ENCODE data around the gene ANO4.

Gene ANO4

DNA sequence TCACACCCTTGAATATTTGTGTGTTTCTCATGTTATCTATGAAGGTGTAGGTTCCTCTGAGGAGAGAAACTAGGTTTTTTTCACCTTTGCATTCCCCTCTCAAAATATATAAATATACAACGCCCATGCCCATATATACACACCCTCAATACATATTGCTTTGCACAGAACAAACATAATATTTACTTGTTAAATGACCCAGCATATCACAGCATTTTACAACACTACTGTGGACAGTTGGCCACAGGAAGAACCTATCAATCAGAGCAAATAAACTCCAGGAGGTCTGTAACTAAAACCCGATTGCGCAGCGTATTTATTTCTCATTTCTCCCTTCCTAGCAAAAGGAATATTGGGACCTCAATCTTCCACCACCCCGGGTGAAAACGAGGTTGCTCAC is 219.4 kb downstream of the ANO4 start:
- Histone ChIP-seq H3K14ac (ENCODE audit: low read length) (no peak overlapping the region), H3K27me3 (ENCODE audit: control insufficient read depth in 3 of 3, insufficient read depth in 3 of 3, low read depth in 1 of 3, low read length in 3 of 3) (no peaks in the 10 kb centered on the region), H4K8ac (ENCODE audit: low read depth, low read length) (no peak overlapping the region), H4K91ac (ENCODE audit: low read depth, low read length, poor library complexity) (no peak overlapping the region), H2BK12ac (ENCODE audit: low read length) (no peak overlapping the region), H3K4me2 (ENCODE audit: insufficient read depth, low read length, poor library complexity, severe bottlenecking) (no peak overlapping the region), H3K36me3 (replicated peaks in 1 of 2; ENCODE audit: control insufficient read depth in 2 of 2, insufficient read depth in 2 of 2, low read length in 2 of 2) (no peaks in the 10 kb centered on the region), H2AFZ (ENCODE audit: low read length) (no peak overlapping the region), H3K4me1 (ENCODE audit: control insufficient read depth in 2 of 2, insufficient read depth in 1 of 2, low read depth in 1 of 2, low read length in 2 of 2) (no peaks in the 10 kb centered on the region), H3K27ac (replicated peaks; ENCODE audit: low read length) (no peak overlapping the region), H3K18ac (ENCODE audit: low read length) (no peak overlapping the region), H3K79me1 (ENCODE audit: low read depth, low read length) (no peaks in the 10 kb centered on the region), H2BK15ac (ENCODE audit: low read length) (no peak overlapping the region), H2BK5ac (ENCODE audit: low read length) (no peak overlapping the region), H3K4me3 (ENCODE audit: low read length in 2 of 2) (no peak overlapping the region), H3K9ac (ENCODE audit: low read depth, low read length, poor library complexity) (no peak overlapping the region), H3K4ac (ENCODE audit: low read length) (no peak overlapping the region), H3K9me3 (replicated peaks in 1 of 2; ENCODE audit: control insufficient read depth in 2 of 2, insufficient read depth in 1 of 2, low read depth in 1 of 2, low read length in 2 of 2) (no peaks in the 10 kb centered on the region), H2AK5ac (ENCODE audit: low read depth, low read length) (no peak overlapping the region), H2BK120ac (ENCODE audit: low read depth, low read length) (no peak overlapping the region), H3K23ac (ENCODE audit: low read depth, low read length, poor library complexity) (no peak overlapping the region)
- WGBS, 2 donors (ENCODE audit: extremely low coverage in 2 of 2, insufficient read length in 2 of 2, insufficient replicate concordance in 1 of 2), result no CpG with 5 or more reads among the region's 6 CpGs
- no peak for DNase-seq (ENCODE audit: low spot score)

DNA sequence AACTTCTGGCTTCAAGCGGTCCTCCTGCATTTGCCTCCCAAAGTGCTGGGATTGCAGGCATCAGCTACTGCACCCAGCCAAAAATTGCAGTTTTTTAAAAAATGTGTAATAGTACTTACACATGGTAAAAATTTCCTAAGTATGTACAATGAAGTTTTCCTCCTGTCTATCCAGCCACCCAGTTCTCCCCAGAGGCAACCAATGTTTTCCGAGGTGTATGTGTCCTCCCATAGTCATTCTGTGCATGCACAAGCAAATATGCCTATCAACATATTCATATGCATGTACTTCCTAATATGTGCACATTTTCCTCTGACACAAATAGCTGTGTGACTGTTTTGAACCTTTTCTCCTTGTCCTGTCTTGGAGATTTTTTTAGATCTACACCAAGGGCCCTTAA is 220.5 kb downstream of the ANO4 start:
- Histone ChIP-seq H3K36me3 (replicated peaks in 1 of 2; ENCODE audit: control insufficient read depth in 2 of 2, insufficient read depth in 2 of 2, low read length in 2 of 2) (no peaks in the 10 kb centered on the region), H2BK12ac (ENCODE audit: low read length) (no peak overlapping the region), H3K9me3 (replicated peaks in 1 of 2; ENCODE audit: control insufficient read depth in 2 of 2, insufficient read depth in 1 of 2, low read depth in 1 of 2, low read length in 2 of 2) (no peaks in the 10 kb centered on the region), H2AK5ac (ENCODE audit: low read depth, low read length) (no peak overlapping the region), H3K18ac (ENCODE audit: low read length) (no peak overlapping the region), H4K91ac (ENCODE audit: low read depth, low read length, poor library complexity) (no peak overlapping the region), H3K4ac (ENCODE audit: low read length) (no peak overlapping the region), H3K4me3 (ENCODE audit: low read length in 2 of 2) (no peak overlapping the region), H3K4me1 (ENCODE audit: control insufficient read depth in 2 of 2, insufficient read depth in 1 of 2, low read depth in 1 of 2, low read length in 2 of 2) (no peaks in the 10 kb centered on the region), H2BK5ac (ENCODE audit: low read length) (no peak overlapping the region), H3K14ac (ENCODE audit: low read length) (no peak overlapping the region), H3K79me1 (ENCODE audit: low read depth, low read length) (no peaks in the 10 kb centered on the region), H4K8ac (ENCODE audit: low read depth, low read length) (no peak overlapping the region), H3K27ac (replicated peaks; ENCODE audit: low read length) (no peak overlapping the region), H2BK120ac (ENCODE audit: low read depth, low read length) (no peak overlapping the region), H3K27me3 (ENCODE audit: control insufficient read depth in 3 of 3, insufficient read depth in 3 of 3, low read depth in 1 of 3, low read length in 3 of 3) (no peaks in the 10 kb centered on the region), H2BK15ac (ENCODE audit: low read length) (no peak overlapping the region), H2AFZ (ENCODE audit: low read length) (no peak overlapping the region), H3K9ac (ENCODE audit: low read depth, low read length, poor library complexity) (no peak overlapping the region), H3K4me2 (ENCODE audit: insufficient read depth, low read length, poor library complexity, severe bottlenecking) (no peak overlapping the region), H3K23ac (ENCODE audit: low read depth, low read length, poor library complexity) (no peak overlapping the region)
- no peak for DNase-seq (ENCODE audit: low spot score)
- WGBS, 2 donors (ENCODE audit: extremely low coverage in 2 of 2, insufficient read length in 2 of 2, insufficient replicate concordance in 1 of 2), result no CpG with 5 or more reads among the region's 2 CpGs

DNA sequence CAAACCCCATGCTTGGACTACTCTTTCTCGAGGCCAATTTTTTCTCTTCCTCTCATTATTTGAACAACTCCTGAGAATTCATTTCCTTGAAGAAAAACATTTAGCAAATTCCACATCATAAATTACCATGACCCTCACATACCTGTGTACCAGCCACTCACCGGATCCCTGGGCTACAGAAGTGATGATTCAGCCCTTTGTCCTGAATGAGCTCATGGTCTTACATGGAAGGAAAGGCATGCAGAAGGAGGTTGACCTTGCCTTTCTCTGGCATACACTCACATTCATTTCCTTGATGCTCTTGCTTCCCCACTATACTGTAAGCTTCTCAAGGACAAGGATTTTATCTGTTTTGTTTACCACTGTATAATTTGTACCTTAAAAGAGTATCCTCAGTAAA is 224.0 kb downstream of the ANO4 start:
- no peak overlapping the region for H2BK5ac ChIP-seq (ENCODE audit: low read length)
- H2AFZ ChIP-seq (ENCODE audit: low read length), result no peak overlapping the region
- H3K9me3 ChIP-seq (replicated peaks in 1 of 2; ENCODE audit: control insufficient read depth in 2 of 2, insufficient read depth in 1 of 2, low read depth in 1 of 2, low read length in 2 of 2), result no peaks in the 10 kb centered on the region
- H2BK12ac ChIP-seq (ENCODE audit: low read length), result no peak overlapping the region
- no peak overlapping the region for H3K4ac ChIP-seq (ENCODE audit: low read length)
- no peak overlapping the region for H3K9ac ChIP-seq (ENCODE audit: low read depth, low read length, poor library complexity)
- no peak overlapping the region for H2BK15ac ChIP-seq (ENCODE audit: low read length)
- no peak overlapping the region for H3K23ac ChIP-seq (ENCODE audit: low read depth, low read length, poor library complexity)
- no peak overlapping the region for H4K91ac ChIP-seq (ENCODE audit: low read depth, low read length, poor library complexity)
- no peak overlapping the region for H3K18ac ChIP-seq (ENCODE audit: low read length)
- H4K8ac ChIP-seq (ENCODE audit: low read depth, low read length), result no peak overlapping the region
- no peaks in the 10 kb centered on the region for H3K27me3 ChIP-seq (ENCODE audit: control insufficient read depth in 3 of 3, insufficient read depth in 3 of 3, low read depth in 1 of 3, low read length in 3 of 3)
- no peak overlapping the region for H2BK120ac ChIP-seq (ENCODE audit: low read depth, low read length)
- H3K14ac ChIP-seq (ENCODE audit: low read length), result no peak overlapping the region
- H3K36me3 ChIP-seq (replicated peaks in 1 of 2; ENCODE audit: control insufficient read depth in 2 of 2, insufficient read depth in 2 of 2, low read length in 2 of 2), result no peaks in the 10 kb centered on the region
- no peaks in the 10 kb centered on the region for H3K4me1 ChIP-seq (ENCODE audit: control insufficient read depth in 2 of 2, insufficient read depth in 1 of 2, low read depth in 1 of 2, low read length in 2 of 2)
- WGBS, 2 donors (ENCODE audit: extremely low coverage in 2 of 2, insufficient read length in 2 of 2, insufficient replicate concordance in 1 of 2), result no CpG with 5 or more reads among the region's 2 CpGs
- no peak overlapping the region for H3K4me3 ChIP-seq (ENCODE audit: low read length in 2 of 2)
- no peaks in the 10 kb centered on the region for H3K79me1 ChIP-seq (ENCODE audit: low read depth, low read length)
- no peak overlapping the region for H2AK5ac ChIP-seq (ENCODE audit: low read depth, low read length)
- no peak overlapping the region for H3K4me2 ChIP-seq (ENCODE audit: insufficient read depth, low read length, poor library complexity, severe bottlenecking)
- no peak for DNase-seq (ENCODE audit: low spot score)
- no peak overlapping the region for H3K27ac ChIP-seq (replicated peaks; ENCODE audit: low read length)

GRCh38 chr12:101019201-101019600 is 224.6 kb downstream of the ANO4 start:
- Histone ChIP-seq H3K4me1 (ENCODE audit: control insufficient read depth in 2 of 2, insufficient read depth in 1 of 2, low read depth in 1 of 2, low read length in 2 of 2) (no peaks in the 10 kb centered on the region), H2BK12ac (ENCODE audit: low read length) (no peak overlapping the region), H3K27ac (replicated peaks; ENCODE audit: low read length) (no peak overlapping the region), H4K8ac (ENCODE audit: low read depth, low read length) (no peak overlapping the region), H3K9ac (ENCODE audit: low read depth, low read length, poor library complexity) (no peak overlapping the region), H2BK120ac (ENCODE audit: low read depth, low read length) (no peak overlapping the region), H2BK15ac (ENCODE audit: low read length) (no peak overlapping the region), H2AK5ac (ENCODE audit: low read depth, low read length) (no peak overlapping the region), H2BK5ac (ENCODE audit: low read length) (no peak overlapping the region), H3K4me3 (ENCODE audit: low read length in 2 of 2) (no peak overlapping the region), H3K27me3 (ENCODE audit: control insufficient read depth in 3 of 3, insufficient read depth in 3 of 3, low read depth in 1 of 3, low read length in 3 of 3) (no peaks in the 10 kb centered on the region), H4K91ac (ENCODE audit: low read depth, low read length, poor library complexity) (no peak overlapping the region), H3K23ac (ENCODE audit: low read depth, low read length, poor library complexity) (no peak overlapping the region), H3K9me3 (replicated peaks in 1 of 2; ENCODE audit: control insufficient read depth in 2 of 2, insufficient read depth in 1 of 2, low read depth in 1 of 2, low read length in 2 of 2) (no peaks in the 10 kb centered on the region), H3K14ac (ENCODE audit: low read length) (no peak overlapping the region), H3K79me1 (ENCODE audit: low read depth, low read length) (no peaks in the 10 kb centered on the region), H3K36me3 (replicated peaks in 1 of 2; ENCODE audit: control insufficient read depth in 2 of 2, insufficient read depth in 2 of 2, low read length in 2 of 2) (no peaks in the 10 kb centered on the region), H3K4ac (ENCODE audit: low read length) (no peak overlapping the region), H2AFZ (ENCODE audit: low read length) (no peak overlapping the region), H3K4me2 (ENCODE audit: insufficient read depth, low read length, poor library complexity, severe bottlenecking) (no peak overlapping the region), H3K18ac (ENCODE audit: low read length) (no peak overlapping the region)
- WGBS, 2 donors (ENCODE audit: extremely low coverage in 2 of 2, insufficient read length in 2 of 2, insufficient replicate concordance in 1 of 2), result no CpG with 5 or more reads among the region's 4 CpGs
- DNase-seq (ENCODE audit: low spot score), result no peak
